ENCODE results near the gene MAML2. TPM values are rescaled to one million over a fixed set of nuclear protein-coding genes. Genes with fewer than 3 reads are reported as not detected.
A peak's percentile ranks its signal among the peaks of the same experiment; 100 is the strongest.

MAML2 gene
- total RNA-seq, 1 experiment from 2014 or later = 6.6 TPM

DNA sequence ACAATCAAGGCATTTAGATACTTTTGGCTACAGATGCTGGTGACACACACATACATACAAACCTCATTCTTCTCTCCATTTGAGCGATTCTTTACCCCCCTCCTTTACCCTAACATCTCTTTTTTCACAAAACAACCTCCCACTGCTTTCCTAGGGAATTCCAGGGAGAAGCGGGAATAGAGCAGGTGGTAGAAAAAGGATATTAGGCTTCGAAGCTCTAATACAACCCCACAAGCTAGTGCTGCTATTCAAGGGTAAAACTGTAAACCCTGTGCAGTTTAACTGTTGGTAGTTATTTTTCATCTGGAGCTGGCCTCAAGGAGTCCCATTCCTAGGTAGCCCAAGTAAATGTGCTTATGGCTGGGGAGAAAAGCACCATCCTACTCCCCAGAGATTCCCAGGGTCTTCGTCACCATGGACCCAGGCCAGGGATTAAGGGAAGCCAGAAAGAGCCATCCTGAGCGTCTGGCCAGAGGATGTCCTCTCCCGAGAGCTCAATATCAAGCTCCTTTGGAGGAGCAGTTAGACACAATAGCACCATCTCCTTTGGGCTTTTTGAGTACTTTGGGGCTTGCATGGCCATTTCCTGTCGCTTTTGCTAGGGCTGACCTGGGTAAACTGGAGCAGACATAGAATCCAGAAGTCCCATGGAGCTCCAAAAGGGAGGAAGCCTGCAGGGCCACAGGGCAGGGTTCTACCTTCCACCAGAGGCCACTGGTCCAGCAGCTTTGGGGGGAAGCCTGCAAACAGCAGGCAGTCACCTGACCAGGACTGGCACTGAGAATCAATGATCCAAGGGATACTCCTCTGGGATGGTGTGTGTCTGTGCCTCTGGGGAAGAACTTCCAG, 3.1 kb downstream of the MAML2 start:
- peak; percentile 51 for DNase-seq (ENCODE audit: low read depth)

DNA sequence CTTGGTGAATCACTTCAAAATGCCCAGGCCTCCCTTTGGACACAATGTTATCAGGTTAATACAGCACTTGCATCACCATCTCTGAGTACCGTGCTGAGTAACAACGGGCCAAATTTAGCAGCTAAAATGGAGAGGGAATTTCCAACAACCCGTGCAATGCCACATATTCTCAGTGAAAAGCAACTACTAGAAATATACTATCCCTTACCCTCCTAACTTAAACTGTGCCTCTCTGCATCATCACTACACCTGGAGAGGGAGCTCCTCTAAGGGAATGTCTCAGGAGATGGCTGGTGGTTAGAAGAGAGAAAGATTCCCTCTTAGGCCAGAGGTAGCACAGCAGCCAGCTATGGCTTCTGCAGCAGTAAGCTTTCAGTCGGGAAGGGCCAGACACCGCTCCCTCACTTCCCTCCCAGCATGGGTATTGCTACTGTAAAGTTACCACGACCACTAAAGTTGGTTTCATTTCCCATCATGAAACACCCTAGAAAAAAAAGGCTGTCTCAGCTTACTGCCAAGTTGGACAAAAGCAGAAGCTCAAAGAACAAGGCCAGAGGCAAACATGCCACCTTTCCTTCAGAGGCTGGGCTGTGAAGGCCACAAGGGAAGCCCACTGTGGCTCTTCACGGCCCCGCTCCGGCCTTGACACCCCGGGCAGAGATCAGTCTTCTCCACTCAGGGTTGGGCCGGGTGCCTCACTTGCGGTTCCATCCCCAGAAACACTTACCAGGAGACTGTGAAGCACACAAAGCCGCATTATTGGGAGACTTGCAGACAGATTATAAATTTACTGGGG, 3.9 kb downstream of the MAML2 start:
- DNase-seq (ENCODE audit: low read depth) = peak; percentile 73

DNA sequence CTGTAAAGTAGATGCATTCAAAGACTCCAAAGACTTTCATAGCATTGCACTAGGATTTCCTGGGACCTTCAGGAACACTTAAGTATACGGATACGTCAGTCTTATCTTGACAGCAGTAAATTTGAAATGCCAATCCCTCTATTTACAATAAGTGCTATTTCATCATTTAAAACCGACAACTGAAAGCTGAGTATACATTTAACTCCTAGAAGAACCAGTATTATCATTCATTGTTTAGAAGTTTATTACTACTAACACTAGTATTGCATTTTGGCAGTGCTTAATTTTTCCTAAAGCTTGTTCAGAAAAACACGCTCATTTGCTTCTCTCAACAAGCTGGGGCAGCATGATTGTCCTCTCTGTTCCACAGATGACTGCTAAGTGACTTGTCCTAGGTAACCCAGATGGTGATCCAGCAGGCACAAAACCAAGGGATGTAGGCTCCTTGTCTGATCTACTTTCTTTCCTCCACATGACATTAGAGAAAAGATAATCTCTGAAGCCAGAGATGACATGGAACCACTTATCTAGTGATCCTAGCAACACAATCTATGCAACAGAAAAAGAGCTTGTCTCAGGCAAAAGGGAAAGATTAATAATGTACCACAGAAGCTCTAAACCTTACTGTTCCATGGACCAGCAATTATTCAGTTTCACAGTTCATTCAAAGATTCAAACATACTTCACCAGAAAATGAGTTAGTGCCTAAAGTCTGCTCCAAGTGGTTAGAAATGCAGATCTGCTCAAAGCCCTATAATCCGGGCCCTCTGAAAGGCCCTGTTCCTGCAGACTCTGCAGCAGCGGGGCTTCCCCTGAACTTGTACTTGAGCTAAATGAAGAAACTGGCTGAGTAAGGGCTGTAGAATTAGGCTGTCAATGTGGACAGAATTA, 5.2 kb downstream of the MAML2 start:
- DNase-seq (ENCODE audit: low read depth) = no peak

DNA sequence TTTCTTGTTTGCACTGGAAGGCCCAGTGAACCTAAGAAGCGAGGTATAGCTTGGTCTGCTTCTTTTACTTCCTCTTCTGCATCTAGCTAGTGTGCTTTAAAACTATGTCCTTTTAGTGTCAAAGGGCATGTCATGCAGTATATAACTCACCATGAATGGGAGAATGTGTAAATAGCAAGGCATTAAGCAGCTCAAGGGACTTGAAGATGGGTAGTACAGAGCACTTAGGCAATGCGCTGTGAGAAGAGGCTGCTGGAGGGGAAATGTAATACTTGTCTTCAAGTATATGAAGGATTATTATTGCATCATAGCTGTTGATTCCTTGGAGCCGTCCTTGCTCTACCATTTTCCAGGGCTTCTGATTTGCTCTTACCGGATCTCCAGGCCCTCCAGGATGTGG, 7.6 kb downstream of the MAML2 start:
- DNase-seq (ENCODE audit: low read depth) = no peak

DNA sequence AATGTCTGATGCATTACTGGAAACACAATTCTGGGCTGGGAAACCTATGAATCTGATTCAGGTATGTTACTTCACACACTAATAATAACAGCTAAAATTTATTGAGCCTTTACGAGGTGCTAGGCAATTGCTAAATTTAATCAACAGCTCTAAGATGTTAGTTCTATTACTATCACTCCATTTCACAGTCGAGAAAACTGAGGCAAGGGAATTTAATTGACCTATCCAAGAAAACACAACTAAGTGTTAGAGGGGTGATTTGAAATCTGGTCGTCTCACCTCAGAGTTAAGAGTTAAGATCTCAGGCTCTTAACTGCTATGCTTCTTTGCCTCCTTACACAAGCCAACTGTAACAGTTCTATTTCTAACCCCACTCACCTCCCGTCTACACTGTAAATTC, 8.8 kb downstream of the MAML2 start:
- DNase-seq (ENCODE audit: low read depth) = no peak

DNA sequence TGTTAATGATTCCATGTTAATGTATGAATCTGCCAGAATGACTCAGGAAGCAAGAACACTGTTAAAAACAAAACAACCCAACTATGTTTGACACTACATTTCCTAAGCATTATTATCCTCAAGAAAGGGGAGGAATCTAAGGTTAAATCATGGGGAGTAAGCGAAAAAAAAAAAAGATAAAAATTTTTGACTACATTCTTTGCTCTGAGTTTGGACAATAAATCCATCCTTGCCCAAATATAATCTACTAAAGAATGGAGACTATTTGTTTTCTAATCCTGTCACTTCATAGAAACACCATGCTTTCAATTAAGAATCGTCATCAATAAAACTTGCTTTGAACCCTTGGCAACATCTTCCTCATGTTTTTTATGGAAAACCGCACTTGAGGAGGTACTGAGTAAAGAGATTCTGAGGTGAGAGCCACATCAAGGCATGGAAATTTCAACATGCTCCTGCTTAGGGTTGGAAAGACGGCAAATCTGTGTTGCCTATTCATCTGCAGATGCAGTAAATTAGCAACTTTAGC, 9.7 kb downstream of the MAML2 start:
- no peak for DNase-seq (ENCODE audit: low read depth)

DNA sequence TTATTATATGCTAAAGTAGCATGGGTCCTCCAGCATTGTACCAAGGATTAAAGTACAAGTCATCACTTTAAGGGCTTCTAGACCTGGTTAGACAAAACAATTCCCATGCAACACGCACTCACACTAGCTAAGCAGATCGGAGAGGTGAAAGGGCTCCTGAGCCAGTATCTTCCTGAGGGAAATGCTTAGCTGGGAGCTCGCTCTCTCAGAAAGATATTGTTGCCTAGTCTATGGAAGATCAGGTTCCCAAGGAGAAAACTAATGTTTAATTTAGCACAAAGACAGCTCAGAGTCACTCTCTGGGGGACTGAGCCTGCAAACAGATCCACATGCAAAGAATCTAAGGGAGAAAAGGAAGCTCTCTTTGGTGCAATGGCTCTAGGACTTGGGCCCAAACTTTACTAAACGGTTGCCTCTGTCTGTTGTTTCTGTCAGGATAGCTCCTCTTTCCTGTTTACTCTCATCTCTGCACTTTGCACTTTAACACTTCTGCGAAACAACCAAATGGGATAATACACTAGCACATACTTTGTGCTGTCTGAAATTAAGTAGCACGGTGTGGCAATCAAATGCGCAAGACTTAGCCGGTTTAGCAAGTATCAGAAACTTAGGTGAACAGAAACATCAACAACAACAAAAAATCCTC, 10.7 kb downstream of the MAML2 start:
- DNase-seq (ENCODE audit: low read depth) = no peak

DNA sequence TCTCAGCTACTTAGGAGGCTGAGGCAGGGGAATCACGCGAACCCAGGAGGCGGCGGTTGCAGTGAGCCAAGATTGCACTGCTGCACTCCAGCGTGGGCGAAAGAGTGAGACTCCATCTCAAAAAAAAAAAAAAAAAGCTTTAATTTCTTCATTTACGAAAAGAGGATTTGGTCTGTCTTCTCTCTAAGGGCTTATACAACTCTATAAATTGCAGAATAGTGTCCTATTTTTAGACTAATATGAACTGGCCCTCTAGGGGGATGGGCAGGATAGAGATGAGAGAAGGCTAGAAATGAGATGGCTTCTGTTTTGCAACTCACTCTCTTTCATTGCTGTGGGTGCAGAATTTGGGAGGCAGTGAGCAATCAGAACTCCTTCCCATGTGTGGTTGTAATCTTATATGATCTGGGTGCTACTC, 11.3 kb downstream of the MAML2 start:
- no peak for DNase-seq (ENCODE audit: low read depth)

DNA sequence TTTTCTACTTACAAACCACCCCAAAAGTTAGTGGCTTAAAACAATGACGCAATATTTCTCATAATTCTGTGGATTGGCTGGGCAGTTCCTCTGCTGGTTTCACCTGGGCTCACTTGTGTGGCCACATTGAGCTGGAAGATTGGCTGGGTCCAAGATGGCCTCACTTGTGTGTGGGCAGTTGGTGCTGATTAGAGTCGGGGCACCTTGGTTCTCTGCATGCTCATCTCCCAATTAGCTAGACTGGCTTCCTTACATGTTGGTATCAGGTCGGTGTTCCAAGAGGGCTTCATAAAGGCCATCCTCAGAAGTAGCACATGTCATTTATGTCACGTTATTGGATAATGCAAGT, 12.5 kb downstream of the MAML2 start:
- DNase-seq (ENCODE audit: low read depth) = no peak

DNA sequence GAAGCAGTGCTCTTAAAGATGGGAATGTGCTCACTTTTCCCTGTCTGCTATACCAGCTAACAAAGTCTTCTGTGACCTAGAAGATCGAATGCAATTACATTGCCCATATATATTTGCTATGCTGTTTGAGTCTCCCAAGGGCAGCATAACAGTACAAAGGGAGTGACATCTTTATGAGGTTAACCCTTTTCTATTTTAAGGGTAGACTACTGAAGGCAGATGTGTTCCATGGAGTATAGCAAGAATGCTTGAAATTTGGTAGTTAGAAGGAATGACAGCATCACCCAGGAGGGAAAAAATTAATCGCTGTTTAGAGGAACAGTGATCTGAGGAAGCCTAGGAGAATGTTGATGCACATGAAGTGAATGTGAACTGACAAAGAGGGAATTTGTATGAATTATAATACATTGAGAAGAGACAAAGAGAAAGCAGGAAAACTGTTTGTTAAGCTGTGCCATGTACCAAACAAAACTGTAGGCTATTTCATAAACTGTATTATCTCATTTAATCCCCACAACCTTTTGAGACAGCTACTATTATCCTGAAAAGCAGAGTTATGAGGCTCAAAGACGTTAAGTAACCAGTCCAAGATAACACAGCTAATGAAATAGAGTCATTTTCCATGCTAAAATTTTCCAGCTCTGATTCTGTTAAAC, 13.0 kb downstream of the MAML2 start:
- no peak for DNase-seq (ENCODE audit: low read depth)

DNA sequence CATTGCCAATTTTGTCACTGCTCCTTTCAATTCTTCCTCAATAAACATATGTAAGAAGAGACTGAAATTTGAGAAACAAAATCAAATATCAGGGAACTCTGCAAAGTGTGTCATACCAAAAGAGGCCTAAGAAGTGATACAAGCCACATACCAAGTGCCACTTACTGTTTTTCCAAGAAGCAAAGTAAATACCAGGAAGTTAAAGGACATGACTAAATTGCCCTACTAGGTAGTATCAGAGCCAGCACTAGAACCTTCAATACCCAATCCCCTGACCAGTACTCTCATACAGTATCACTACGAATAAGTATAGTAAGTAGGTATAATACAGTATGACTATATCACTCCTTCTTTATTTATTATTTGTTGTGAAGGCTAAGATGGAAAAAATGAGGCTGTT, 13.6 kb downstream of the MAML2 start:
- DNase-seq (ENCODE audit: low read depth) = no peak

DNA sequence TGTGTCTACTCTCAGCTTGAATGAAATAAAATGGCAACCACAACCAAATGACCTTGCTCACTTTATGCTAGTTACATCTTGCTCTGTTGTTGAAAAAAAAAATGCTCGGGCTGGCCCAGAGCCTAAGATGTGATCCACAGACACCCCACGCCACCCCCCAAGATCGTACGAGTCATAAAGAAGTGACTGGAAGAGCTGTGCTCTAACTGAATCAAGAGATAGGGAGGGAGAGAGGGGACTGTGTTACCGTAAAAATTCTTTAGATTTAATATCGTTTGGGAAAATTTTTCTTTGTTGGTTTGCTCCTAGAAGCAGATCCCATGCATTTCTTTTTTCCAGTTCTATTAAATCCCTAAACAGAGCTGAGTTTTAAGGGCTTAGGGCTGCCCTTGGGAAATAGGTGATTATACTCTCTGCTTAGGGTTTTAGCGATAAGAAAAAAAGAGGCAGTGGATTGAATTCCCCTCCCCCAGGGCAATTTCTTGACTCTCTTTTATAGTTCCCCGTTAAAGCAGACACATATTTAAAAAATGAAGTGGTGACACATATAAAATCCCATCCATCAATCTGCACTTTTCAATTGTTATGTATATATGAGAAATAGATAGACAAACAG, 14.5 kb downstream of the MAML2 start:
- DNase-seq (ENCODE audit: low read depth) = peak; percentile 38

DNA sequence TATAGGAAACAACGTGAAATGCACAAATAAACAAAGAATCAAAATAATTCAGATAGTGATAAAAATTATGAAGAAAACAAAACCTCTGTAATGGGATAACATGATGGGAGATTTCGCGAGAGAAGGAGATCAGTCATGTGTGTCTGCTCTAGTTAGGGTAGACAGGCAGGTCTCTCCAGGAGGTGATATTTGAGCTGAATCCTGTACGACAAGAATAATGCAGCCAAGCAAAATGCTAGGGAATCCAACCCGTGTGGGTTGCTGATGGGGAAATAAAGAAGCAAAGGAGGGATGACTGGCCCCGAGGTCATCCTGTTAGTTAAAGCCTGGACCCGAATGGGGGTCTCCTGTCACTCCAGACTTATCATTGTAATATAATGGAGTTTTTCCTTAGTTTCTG, 16.0 kb downstream of the MAML2 start:
- DNase-seq (ENCODE audit: low read depth) = no peak

DNA sequence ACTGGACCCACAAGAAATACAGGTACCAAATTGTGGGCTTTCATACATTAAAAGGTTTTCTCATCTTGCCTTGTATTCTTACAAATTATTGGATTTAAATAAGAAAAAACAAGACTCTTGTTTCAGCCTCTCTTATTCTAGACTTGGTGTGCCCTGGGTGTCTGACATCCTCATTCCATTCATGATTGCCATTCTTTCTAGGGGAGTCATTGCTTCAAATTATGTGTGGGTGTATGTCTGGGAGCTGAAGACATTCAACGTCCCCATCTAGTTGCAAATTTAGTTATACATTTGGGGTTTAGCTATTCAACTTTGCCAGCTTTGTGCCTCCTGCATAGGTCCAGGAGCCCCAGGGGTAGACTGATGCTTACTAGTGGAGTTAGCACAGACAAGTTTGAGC, 18.1 kb downstream of the MAML2 start:
- DNase-seq (ENCODE audit: low read depth) = peak; percentile 70

DNA sequence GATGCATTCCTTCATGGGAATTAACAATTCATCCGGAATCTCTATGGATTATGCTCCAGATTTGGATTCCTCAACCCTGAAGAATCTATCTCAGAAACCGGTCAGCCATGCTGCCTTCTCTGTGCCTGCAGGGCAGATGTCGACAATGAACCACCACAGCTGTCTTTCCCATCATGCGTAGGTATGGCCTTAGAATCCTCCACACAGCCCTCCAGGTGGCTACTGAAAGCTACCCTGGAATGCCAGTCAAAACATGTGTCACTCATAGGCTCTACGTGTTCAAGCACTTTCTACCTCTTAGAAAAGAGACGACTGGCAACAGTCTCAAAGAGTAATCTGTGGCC, 19.4 kb downstream of the MAML2 start:
- DNase-seq (ENCODE audit: low read depth) = no peak

DNA sequence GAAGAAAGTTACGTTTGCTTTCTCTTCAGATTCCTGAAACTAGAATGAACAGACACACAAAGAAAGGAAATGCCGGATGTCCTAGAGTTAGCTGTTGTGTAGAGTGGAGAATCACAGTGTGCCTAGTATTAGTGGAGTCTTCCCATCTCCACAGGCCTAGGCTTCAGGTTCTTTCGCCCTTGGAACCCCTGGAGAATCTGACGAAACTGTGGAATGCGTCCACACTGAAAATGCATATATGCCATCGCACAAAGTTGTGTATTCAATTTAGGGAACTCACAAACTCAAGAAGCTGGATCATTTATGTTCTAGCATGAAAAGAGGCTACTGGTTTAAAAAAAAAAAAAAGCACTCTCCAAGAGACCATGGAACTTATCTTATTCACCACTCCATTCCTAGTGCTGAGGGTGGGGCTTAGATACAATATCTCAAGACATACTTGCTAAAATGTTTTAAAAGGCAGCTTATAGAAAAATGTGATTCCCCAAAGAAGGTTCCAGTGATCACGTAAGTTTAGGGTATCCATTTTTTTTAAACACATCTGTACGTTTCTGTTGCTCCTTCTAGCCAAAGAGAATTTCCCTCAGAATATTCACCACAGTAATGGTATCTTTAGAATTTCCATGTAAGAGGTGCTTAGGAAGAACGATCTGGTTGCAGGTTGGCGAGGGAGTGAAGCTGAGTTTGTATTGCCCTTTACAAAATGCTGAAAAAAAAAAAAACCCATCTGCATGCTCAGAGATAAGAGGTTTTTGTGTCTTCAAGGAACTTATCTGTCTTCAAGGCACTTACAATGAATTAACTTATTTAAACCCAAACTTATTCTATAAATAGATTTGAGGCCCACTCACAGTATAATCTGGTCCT, 20.0 kb downstream of the MAML2 start:
- DNase-seq (ENCODE audit: low read depth) = no peak

DNA sequence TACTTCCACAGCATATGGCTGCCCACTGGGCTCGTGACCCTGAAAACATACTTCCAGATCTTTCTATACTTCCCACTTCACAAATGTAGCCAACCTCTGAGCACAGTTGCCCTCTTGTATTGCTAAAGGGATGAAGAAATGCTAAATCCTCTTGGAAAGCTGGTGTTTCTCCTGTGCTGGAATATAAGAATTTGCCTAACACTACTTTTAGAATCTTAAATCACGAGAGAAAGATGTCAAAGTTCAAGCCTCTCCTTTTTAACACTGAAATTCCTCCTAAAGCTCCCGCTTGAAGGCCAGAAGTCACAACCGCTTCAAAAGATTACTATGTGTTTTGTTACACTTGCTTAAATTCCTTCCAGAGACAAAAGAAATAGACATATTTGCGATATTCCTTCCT, 21.9 kb downstream of the MAML2 start:
- no peak for DNase-seq (ENCODE audit: low read depth)

DNA sequence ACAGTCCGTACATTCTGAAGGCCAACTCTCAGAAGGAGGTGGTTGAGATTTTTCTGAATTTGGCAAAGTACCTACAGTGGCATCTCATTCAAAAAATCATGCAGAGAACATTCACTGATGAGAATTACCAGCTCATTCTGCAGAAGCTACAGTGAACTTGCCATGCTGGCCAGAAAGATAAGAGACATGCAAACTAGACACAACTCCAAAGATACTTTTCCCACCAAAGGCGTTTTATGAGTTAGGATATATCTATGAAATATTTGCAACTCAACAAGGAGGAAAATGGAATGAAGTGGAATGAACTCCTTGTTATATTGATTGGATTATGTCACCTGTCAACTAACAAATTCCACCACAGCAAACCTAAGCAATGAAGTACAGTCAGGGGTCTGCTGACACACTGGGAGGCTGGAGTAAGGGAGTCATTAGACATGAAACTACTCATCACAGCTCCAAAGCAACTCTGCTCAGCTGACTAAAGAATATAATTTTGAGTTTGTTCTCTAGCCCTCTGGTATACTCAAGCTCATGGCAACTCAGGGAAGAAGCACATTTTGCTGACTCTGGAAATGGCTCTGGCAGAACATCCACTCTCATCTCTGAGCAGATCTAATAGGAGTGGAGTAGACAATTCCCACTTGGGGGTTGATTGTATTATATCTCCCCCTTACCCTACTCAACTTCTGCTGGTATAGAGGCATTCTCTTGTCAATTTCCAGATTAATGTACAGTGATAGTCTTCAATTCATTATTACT, 22.9 kb downstream of the MAML2 start:
- DNase-seq (ENCODE audit: low read depth) = no peak

DNA sequence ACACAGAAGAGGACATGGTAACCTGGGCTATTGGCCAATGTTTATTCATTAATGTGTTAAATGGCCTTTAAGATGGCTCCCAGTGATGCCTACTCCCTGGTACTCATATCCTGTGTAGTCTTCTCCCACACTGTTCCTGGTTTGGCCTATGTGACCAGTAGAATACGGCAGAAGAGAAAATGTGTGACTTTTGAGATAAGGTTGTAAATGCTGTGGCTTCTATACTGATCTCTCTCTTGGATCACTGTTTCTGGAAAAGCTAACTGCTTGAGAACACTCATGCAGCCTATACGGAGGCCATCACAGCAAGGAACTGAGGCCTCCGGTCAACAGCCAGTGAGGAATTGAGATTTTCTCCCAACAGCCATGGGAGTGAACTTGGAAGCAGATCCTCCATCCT, 24.1 kb downstream of the MAML2 start:
- no peak for DNase-seq (ENCODE audit: low read depth)
